ENCODE measurements around the gene DYNC1H1.

DNA sequence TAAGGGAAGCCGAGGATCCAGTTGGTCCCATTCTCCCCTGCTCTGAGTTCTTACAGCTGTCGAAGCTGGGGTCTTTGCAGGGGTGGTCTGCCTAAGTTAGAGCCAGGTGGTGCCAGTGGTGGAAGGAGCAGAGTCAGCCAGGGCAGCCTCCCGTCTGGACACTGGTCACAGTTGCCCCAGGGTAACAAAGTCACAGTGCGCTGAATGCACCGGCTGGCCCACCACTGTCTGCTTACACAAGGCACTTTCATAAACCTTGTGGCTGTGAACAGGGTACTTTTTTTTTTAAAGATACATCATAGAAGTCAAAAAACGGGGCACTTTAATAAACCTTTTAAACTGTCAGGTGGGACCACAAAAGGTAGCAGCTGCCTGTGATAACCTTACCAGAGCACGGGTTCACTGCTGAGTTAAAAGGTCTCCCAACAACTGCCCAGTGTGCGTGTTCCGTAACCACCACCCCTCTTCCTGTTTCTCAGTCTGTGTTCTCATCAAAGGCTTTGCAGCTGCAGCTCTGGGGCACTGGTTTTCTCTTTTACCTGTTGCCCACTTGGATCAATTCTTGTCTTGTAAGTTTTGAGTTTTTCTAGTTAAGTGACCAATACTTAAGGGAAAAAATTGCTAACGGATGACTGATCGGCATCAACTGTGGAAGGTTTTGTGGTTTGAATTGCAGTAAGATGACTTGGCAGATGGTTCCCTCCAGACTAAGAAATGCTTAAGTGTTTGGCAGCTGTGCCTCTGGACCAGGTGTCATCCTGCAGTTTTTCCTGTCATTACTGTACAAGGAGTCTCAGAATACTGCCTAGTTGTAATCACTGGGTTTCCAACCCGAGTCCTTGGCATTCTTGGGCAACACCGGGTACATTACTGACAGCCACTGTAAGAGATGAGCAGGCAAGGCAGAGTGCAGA is 55.9 kb downstream of the DYNC1H1 start:
- TF ChIP-seq, protein P1, sequence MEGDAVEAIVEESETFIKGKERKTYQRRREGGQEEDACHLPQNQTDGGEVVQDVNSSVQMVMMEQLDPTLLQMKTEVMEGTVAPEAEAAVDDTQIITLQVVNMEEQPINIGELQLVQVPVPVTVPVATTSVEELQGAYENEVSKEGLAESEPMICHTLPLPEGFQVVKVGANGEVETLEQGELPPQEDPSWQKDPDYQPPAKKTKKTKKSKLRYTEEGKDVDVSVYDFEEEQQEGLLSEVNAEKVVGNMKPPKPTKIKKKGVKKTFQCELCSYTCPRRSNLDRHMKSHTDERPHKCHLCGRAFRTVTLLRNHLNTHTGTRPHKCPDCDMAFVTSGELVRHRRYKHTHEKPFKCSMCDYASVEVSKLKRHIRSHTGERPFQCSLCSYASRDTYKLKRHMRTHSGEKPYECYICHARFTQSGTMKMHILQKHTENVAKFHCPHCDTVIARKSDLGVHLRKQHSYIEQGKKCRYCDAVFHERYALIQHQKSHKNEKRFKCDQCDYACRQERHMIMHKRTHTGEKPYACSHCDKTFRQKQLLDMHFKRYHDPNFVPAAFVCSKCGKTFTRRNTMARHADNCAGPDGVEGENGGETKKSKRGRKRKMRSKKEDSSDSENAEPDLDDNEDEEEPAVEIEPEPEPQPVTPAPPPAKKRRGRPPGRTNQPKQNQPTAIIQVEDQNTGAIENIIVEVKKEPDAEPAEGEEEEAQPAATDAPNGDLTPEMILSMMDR (IDR thresholded peaks at IDR 0.05) = no peak
- no peak for TF ChIP-seq POLR2A (IDR thresholded peaks at IDR 0.05)
